ENCODE results near the gene DTHD1.

- no peak for TF ChIP-seq FOS (IDR thresholded peaks at IDR 0.05; ENCODE audit: borderline replicate concordance, extremely low read depth, insufficient read length)
- no peak for TF ChIP-seq ZNF274 (IDR thresholded peaks at IDR 0.05; ENCODE audit: insufficient read depth, insufficient read length)
- TF ChIP-seq EGR1 (IDR thresholded peaks at IDR 0.05; ENCODE audit: borderline replicate concordance in 1 of 2, low read depth in 2 of 2, low read length in 2 of 2) = no peak
These were observed 5.1 kb downstream of the DTHD1 start for GRCh38 chr4:36286481-36286871.
